ENCODE results near the gene TMEM82. TPM values are rescaled to one million over a fixed set of nuclear protein-coding genes. Genes with fewer than 3 reads are reported as not detected.

Gene TMEM82
- polyA plus RNA-seq, 1 experiment, result not detected

DNA sequence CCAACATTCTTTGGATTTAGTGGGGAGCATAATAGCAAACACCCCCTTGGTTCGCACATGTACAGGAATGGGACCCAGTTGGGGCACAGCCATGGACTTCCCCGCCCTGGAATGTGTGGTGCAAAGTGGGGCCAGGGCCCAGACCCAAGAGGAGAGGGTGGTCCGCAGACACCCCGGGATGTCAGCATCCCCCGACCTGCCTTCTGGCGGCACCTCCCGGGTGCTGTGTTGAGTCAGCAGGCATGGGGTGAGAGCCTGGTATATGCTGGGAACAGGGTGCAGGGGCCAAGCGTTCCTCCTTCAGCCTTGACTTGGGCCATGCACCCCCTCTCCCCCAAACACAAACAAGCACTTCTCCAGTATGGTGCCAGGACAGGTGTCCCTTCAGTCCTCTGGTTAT, 43.4 kb downstream of the TMEM82 start:
- Histone ChIP-seq H3K27ac (ENCODE audit: low read depth, low read length) (no peak overlapping the region), H3K27me3 (ENCODE audit: control insufficient read depth, insufficient read depth, low read length) (no peaks in the 10 kb centered on the region), H3K9me3 (ENCODE audit: control insufficient read depth, insufficient read depth, low read length) (no peaks in the 10 kb centered on the region), H3K4me3 (ENCODE audit: low read depth, low read length) (no peak overlapping the region)
- ChIA-PET POLR2A (no interaction called here), CTCF (no interaction called here)
- no peak for DNase-seq (ENCODE audit: low read depth, low spot score)
- TF ChIP-seq, protein P1, sequence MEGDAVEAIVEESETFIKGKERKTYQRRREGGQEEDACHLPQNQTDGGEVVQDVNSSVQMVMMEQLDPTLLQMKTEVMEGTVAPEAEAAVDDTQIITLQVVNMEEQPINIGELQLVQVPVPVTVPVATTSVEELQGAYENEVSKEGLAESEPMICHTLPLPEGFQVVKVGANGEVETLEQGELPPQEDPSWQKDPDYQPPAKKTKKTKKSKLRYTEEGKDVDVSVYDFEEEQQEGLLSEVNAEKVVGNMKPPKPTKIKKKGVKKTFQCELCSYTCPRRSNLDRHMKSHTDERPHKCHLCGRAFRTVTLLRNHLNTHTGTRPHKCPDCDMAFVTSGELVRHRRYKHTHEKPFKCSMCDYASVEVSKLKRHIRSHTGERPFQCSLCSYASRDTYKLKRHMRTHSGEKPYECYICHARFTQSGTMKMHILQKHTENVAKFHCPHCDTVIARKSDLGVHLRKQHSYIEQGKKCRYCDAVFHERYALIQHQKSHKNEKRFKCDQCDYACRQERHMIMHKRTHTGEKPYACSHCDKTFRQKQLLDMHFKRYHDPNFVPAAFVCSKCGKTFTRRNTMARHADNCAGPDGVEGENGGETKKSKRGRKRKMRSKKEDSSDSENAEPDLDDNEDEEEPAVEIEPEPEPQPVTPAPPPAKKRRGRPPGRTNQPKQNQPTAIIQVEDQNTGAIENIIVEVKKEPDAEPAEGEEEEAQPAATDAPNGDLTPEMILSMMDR (IDR thresholded peaks at IDR 0.05; ENCODE audit: low read depth, low read length), result no peak

DNA sequence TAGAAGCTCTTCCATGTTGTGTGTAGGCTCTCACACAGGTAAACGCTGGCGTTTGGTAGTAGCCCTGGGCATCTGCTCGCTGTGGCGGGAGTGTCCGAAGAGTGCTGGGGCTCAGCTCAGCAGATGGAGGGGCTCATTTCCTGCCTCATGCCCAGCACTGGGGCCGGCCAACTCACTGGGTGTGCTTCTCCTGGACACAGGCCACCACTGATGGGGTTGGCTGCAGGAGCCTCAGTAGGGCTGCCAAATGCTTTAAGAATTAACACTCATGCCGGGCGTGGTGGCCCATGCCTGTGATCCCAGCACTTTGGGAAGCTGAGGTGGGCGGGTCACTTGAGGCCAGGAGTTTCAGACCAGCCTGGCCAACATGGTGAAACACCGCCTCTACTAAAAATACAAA, 44.3 kb downstream of the TMEM82 start:
- TF ChIP-seq, protein P1 (IDR thresholded peaks at IDR 0.05; ENCODE audit: low read depth, low read length), result no peak
- CTCF ChIA-PET, result interaction anchor here (0.7 kb wide), 1 partner anchor 140 kb away, joined by 3 read pairs; no protein-coding TSS in a partner anchor
- POLR2A ChIA-PET, result interaction anchor here (0.9 kb wide), 1 partner anchor 26 kb away, joined by 3 read pairs; no protein-coding TSS in a partner anchor
- Histone ChIP-seq H3K9me3 (ENCODE audit: control insufficient read depth, insufficient read depth, low read length) (no peaks in the 10 kb centered on the region), H3K4me3 (ENCODE audit: low read depth, low read length) (no peak overlapping the region), H3K27ac (ENCODE audit: low read depth, low read length) (peak overlapping the region; percentile 31), H3K27me3 (ENCODE audit: control insufficient read depth, insufficient read depth, low read length) (no peaks in the 10 kb centered on the region)
- no peak for DNase-seq (ENCODE audit: low read depth, low spot score)

DNA sequence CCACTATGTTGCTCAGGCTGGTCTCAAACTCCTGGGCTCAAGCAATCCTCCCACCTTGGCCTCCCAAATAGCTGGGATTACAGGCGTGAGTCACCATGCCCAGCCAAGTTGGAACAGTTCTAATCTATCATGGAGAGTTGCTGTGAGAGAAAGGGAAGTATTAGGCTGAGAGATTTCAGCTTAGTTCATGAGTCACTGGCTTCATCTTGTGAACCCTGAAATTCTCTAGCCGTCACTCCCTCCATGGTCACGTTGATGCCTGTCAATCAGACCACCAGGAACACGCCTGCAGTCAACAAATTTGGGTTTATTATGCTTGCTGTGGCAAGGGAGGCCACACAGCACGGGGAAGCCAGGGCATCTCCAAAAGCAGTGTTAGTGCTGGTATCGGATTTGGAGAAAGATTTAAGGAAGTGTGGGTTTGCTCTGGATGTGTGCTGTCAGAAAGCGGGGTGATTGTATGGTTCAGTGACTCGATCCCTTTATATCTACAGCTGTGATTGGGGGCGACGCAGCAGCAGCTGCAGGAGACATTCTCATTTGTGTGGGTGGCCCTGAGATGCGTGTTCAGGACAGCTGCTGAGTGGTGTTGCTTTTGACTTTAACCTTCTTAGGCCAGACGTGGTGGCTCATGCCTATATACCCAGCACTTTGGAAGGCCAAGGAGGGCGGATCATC, 46.5 kb downstream of the TMEM82 start:
- ChIA-PET POLR2A (interaction anchor here (0.9 to 1.0 kb wide), 2 partner anchors 27 to 29 kb away, joined by 3 to 4 read pairs; no protein-coding TSS in a partner anchor), CTCF (interaction anchor here (0.6 to 0.8 kb wide), 2 partner anchors 21 to 26 kb away, joined by 3 read pairs; no protein-coding TSS in a partner anchor)
- H3K27me3 ChIP-seq (ENCODE audit: control insufficient read depth, insufficient read depth, low read length), result no peaks in the 10 kb centered on the region
- peak overlapping the region; percentile 24 for H3K27ac ChIP-seq (ENCODE audit: low read depth, low read length)
- H3K4me3 ChIP-seq (ENCODE audit: low read depth, low read length), result no peak overlapping the region
- no peaks in the 10 kb centered on the region for H3K9me3 ChIP-seq (ENCODE audit: control insufficient read depth, insufficient read depth, low read length)
- TF ChIP-seq, protein P1 (IDR thresholded peaks at IDR 0.05; ENCODE audit: low read depth, low read length), result no peak
- DNase-seq (ENCODE audit: low read depth, low spot score), result no peak

DNA sequence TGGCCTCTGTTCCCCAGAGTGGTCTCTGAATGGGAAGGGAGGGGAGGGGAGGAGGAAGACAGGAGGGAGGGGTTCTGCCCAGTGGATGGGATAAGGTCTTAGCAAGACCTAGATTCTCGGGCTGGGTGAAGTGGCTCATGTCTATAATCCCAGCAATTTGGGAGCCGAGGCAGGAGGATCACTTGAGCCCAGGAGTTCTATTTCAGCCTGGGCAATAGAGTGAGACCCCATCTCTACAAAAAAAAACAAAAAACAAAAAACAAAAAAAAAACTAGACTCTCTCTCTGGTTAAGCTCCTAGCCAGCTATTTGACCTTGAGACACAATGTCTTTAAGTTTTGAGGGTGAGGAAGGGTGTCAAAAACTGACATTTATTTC, 53.8 kb downstream of the TMEM82 start:
- POLR2A ChIA-PET, result no interaction called here
- H3K9me3 ChIP-seq (ENCODE audit: control insufficient read depth, insufficient read depth, low read length), result no peaks in the 10 kb centered on the region
- no peak overlapping the region for H3K4me3 ChIP-seq (ENCODE audit: low read depth, low read length)
- H3K27ac ChIP-seq (ENCODE audit: low read depth, low read length), result peak overlapping the region; percentile 73
- no peaks in the 10 kb centered on the region for H3K27me3 ChIP-seq (ENCODE audit: control insufficient read depth, insufficient read depth, low read length)
- TF ChIP-seq, protein P1 (IDR thresholded peaks at IDR 0.05; ENCODE audit: low read depth, low read length), result no peak
- no peak for DNase-seq (ENCODE audit: low read depth, low spot score)
- CTCF ChIA-PET, result interaction anchor here (0.7 to 2.8 kb wide), 4 partner anchors 19 to 279 kb away, joined by 4 to 8 read pairs (median 6); no protein-coding TSS in a partner anchor

Other genes with a start within 250 kb of the TMEM82 start
- 10.4 and 10.8 TPM in 2 replicates for gene CASP9, start 218.3 kb upstream of the TMEM82 start, polyA plus RNA-seq (2011; rRNA removed)
- 14.0 and 18.4 TPM in 2 replicates for gene DNAJC16, start 215.7 kb upstream of the TMEM82 start, polyA plus RNA-seq (2011; rRNA removed)
- gene AGMAT, start 157.4 kb upstream of the TMEM82 start, polyA plus RNA-seq (2011; rRNA removed), result 0.68 and 0.74 TPM in 2 replicates
- 7.8 and 8.7 TPM in 2 replicates for gene DDI2, start 125.0 kb upstream of the TMEM82 start, polyA plus RNA-seq (2011; rRNA removed)
- gene PLEKHM2, start 58.2 kb upstream of the TMEM82 start, polyA plus RNA-seq (2011; rRNA removed), result 24.4 and 37.1 TPM in 2 replicates
- gene SLC25A34, start 6.2 kb upstream of the TMEM82 start, polyA plus RNA-seq (2011; rRNA removed), result 0.46 and 0.60 TPM in 2 replicates
- 122 and 143 TPM in 2 replicates for gene FBLIM1, start 16.3 kb downstream of the TMEM82 start, polyA plus RNA-seq (2011; rRNA removed)
- gene UQCRHL, start 65.2 kb downstream of the TMEM82 start, polyA plus RNA-seq (2011; rRNA removed), result 2.7 and 3.0 TPM in 2 replicates
- 5.2 and 5.4 TPM in 2 replicates for gene SPEN, start 105.2 kb downstream of the TMEM82 start, polyA plus RNA-seq (2011; rRNA removed)
- gene ZBTB17, start 233.6 kb downstream of the TMEM82 start, polyA plus RNA-seq (2011; rRNA removed), result 21.4 and 36.1 TPM in 2 replicates

All from AG04450 (cell line).